ENCODE measurements around the gene SLFN13.

DNA sequence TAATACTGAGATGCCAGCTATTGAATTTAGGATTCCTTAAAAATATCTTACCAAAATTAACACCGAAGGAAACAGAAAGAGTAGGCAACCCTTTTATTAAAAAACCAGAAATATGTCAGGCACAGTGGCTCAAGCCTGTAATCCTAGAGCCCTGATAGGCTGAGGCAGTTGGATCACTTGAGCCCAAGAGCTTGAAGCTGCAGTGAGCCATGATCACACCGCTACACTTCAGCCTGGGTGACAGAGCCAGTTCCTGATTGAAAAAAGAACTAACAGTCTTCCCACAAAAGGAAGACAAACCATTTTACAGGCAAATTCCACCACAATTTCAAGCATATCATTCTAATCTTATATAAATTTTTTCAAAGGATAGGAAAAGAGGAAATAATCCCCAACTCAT lies 31.9 kb downstream of the SLFN13 start:
- TF ChIP-seq ZNF777 (tag by site-specific recombination; IDR thresholded peaks at IDR 0.05; ENCODE audit: borderline replicate concordance) (no peak), ZBTB8A (tag by site-specific recombination; IDR thresholded peaks at IDR 0.05) (no peak), TRIM28 (IDR thresholded peaks at IDR 0.05; ENCODE audit: borderline replicate concordance, low read length) (no peak), ZFP3 (tag by site-specific recombination; IDR thresholded peaks at IDR 0.05; ENCODE audit: low read depth) (no peak)
- TF ChIP-seq, protein P1, sequence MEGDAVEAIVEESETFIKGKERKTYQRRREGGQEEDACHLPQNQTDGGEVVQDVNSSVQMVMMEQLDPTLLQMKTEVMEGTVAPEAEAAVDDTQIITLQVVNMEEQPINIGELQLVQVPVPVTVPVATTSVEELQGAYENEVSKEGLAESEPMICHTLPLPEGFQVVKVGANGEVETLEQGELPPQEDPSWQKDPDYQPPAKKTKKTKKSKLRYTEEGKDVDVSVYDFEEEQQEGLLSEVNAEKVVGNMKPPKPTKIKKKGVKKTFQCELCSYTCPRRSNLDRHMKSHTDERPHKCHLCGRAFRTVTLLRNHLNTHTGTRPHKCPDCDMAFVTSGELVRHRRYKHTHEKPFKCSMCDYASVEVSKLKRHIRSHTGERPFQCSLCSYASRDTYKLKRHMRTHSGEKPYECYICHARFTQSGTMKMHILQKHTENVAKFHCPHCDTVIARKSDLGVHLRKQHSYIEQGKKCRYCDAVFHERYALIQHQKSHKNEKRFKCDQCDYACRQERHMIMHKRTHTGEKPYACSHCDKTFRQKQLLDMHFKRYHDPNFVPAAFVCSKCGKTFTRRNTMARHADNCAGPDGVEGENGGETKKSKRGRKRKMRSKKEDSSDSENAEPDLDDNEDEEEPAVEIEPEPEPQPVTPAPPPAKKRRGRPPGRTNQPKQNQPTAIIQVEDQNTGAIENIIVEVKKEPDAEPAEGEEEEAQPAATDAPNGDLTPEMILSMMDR (tag by site-specific recombination; IDR thresholded peaks at IDR 0.05), result no peak

Data from HEK293 (cell line).